Activated CD4-positive, CD25-positive, alpha-beta regulatory T cell treated with anti-CD3 and anti-CD28 coated beads, Interleukin-2, amount 50 U/mL, for 24 hours (primary cell): ENCODE measurements around the gene PRAMEF20.

Experiments used
- ATAC-seq, 2 donors: fragments of 150-1000 bp; cut with Tn5 transposase; one replicate each; pipeline ENCODE4 v1.10.0; 2021; ENCODE audit warnings: mild to moderate bottlenecking in 1 of 2, moderate library complexity in 1 of 2

The PRAMEF20 gene

DNA sequence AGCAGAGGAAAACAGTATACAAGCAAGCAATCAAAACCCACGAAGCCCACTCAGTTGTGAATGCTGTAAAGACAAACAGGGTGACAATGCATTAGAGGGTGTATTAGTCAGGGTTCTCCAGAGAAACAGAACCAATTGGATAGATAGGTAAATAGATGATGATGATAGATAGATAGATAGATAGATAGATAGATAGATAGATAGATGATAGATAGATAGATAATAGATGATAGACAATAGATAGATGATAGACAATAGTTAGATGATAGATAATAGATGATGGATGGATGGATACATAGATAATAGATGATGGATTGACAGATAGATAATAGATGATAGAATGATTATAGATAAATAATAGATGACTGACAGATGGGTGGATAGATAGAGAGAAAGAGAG lies 55.3 kb downstream of the PRAMEF20 start:
- ATAC-seq, result no peak

- no peak for ATAC-seq
Measured at GRCh38 chr1:13469343-13469742, 59.1 kb downstream of the PRAMEF20 start.
